Urinary bladder (tissue), 4 donors: Measurements from ENCODE around the gene RETREG2. TPM values are rescaled to one million over a fixed set of nuclear protein-coding genes. Genes with fewer than 3 reads are reported as not detected.
A peak's percentile ranks its signal among the peaks of the same experiment; 100 is the strongest.

Source experiments
- DNase-seq: peaks from one replicate; pipeline ENCODE4 v3.0.0-alpha.2; 2015; ENCODE audit errors: extremely low spot score
- H3K27ac ChIP-seq: one replicate; pipeline ENCODE4 v1.5.1; 2013; ENCODE audit warnings: low read depth, mild to moderate bottlenecking, moderate library complexity
- H3K36me3 ChIP-seq: one replicate; pipeline ENCODE4 v1.6.1; 2013; ENCODE audit warnings: mild to moderate bottlenecking, moderate library complexity; ENCODE audit not compliant: insufficient read depth
- H3K4me1 ChIP-seq: one replicate; pipeline ENCODE4 v1.6.1; 2013; ENCODE audit warnings: mild to moderate bottlenecking, moderate library complexity; ENCODE audit not compliant: insufficient read depth
- H3K4me3 ChIP-seq: one replicate; pipeline ENCODE4 v1.5.1; 2013; ENCODE audit warnings: low read depth, low read length
- WGBS: extraction: QIAGEN DNeasy Blood & Tissue Kit; methylation state at CpG from one replicate; pipeline ENCODE4 v1.1.7; 2013; 5-methylcytosine and 5-hydroxymethylcytosine counted together
- polyA plus RNA-seq: library from polyadenylated mRNA; stranded (reverse); fragments of 200-250 nt; gene quantifications from one replicate; pipeline ENCODE4 v1.2.3, GENCODE V29; 2013
- total RNA-seq: library from RNA; depleted of rRNA; stranded (reverse); fragments of >200 nt; gene quantifications from one replicate; pipeline ENCODE4 v1.2.3, GENCODE V29; 2014
- donor health status: healthy with polysubstance abuse.
- donor health status: healthy.

Gene RETREG2
- total and polyA plus RNA-seq, 2 donors = 34.7 to 65.4 TPM

DNA sequence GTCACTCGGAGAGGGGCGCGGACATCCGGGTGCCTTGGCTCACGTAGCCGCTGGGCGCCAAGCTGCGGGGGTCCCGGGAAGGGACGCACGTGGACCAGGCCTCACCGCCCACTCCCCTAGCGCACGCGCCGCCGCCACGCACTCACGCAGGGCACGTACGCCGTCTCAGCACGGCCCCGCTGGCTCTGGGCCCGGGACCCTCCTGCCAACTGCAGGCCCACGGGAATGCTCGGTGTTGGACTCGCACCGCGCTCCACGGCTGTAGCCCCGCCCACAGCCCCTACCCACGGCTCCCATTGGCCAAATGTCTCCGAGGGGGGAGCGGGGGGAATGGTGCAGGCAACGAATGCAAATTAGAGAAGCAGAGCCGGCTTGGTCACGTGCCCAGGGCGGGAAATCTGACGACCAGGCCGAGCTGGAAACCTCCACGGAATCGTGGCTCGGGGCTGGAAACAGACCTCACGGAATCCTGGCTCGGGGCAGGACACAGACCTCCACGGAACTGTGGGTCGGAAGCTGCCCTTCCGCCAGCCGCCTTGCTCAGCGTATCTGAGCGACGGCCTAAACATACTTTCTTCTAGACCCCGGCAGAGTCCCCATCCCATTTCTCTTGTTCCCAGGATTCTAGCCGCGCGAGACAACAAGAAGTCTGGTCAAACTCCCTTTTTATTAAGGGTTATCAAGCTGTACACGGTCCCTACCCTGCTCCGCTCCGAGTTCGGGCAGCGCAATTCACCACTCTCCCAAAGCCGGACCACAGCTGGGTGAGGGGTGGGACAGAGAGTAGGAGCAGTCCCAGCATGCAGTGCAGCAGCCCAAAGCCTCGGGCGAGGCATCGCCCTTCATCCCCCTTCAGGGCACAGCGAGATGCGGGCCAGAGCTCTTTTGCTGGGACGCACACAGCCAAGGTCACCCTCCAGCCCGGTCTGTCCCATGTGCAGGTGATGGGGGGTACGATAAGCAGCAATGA is 40.9 kb downstream of the RETREG2 start, which contains the start of gene ABCB6:
TSS of gene ABCB6 (minus strand) at position 227 of the 970 bp plus-strand sequence. CDS start 285 bp downstream, outside the sequence.
- Histone ChIP-seq H3K27ac (peak within 1 kb of the TSS; percentile 71), H3K4me3 (peak within 1 kb of the TSS; percentile 44), H3K36me3 (peaks cover 6% of the 10 kb centered on the region), H3K4me1 (peaks cover 4% of the 10 kb centered on the region)
- 5% methylated on average over 71 of the region's 71 CpGs for WGBS
- DNase-seq = peak; percentile 95

DNA sequence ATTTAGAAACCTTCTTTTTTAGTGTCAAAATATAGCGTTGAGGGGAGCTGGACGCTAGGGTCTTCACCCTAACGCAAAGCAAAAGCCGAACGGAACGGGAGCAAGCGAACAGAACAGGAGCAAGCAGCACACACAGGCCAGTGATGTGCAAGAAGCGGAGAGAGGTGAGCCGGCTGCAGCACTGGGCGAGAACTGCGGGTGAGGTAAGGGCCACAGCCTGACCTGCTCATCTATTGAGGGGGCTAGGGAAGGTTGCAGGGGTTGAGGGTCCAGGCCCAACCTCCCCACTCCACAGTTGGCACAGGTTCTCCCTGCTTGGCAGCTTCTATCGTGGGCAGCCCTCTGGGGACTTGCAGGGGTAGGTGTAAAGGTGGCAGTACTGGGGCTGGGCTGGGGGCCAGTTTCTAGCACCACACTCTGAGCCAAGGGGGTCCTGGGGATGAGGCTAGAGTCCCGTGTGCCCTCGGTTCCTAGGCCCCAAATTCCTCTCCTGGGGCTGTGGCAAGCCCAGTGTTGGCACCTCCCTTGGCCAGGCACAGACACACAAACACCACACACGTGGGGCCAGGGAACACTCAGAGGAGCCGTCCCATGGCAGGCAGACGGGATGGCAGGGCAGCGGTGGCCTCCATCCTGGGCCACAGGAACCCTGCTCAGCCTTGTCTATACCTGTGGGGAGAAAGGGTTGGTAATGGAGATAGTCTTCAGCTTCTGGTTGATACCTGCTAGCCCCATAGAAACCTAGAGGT is 41.9 kb downstream of the RETREG2 start:
- Histone ChIP-seq H3K27ac (no peak overlapping the region), H3K4me3 (no peak overlapping the region), H3K36me3 (peaks cover 6% of the 10 kb centered on the region), H3K4me1 (peaks cover 4% of the 10 kb centered on the region)
- 87% methylated on average over 18 of the region's 18 CpGs for WGBS
- DNase-seq = no peak

DNA sequence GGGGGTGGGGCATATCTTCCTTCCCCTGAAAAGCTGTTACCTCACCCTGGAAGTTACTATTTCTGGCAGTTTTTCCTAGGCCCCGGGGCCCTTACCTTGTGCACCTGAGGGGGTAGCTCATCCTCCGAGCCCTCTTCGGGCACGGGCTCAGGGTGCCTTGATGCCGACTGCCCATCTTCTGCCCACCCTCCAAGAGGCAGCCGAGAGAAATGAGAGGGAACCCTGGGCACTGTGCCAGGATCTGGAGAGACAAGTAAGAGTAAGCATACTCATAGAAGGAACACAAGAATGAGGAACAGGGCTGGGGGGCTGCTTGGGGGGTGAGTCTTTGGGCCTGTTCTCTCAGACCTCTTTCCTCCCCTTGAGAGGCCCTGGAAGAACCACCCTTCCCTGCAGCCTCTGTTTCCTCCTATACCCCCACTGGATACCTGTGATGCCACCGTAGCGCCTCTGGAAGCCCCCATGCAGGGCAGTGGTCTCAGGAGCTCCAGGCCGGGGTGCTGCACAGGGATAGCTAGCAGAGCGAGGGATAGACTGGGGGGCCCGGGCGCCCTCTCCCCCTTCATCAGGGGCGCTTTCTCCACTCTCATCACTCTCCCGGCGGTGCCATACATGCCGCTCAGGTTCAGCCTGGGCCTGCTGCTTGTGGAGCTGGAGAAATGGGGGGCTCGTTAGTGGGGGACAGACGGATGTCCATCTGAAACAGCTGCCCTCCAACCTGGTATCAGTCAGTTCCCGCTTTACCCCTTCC is 42.8 kb downstream of the RETREG2 start:
- no peak for DNase-seq
- Histone ChIP-seq H3K4me3 (no peak overlapping the region), H3K27ac (no peak overlapping the region), H3K4me1 (peaks cover 4% of the 10 kb centered on the region), H3K36me3 (peaks cover 6% of the 10 kb centered on the region)
- 90% methylated on average over 19 of the region's 19 CpGs for WGBS

DNA sequence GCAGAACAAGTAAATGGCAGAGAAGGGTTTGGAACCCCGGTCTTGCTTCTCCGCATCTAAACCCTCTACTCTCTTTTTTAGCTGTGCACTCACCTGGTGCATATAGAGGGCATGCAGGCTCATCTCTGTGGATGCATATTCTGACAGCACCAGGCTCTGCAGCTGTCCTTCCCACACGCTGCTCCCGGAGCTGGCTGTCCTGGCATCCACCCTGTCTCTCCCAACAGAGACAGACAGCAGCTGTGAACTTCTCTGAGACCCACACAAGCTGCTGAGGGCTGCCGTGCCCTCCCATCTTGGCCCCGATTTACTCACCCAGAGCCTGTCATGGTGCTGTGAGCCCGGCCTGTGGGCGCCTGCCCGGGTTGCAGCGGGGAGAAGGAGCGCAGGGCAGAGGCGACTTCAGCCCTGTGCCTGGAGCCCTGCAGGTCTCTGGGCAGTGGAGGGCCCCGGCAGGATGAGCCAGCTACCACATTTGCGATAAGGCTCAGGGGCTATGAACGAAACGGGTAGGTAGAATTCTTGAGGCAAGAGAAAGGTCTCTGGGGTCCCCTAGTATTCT is 44.0 kb downstream of the RETREG2 start:
- no peak overlapping the region for H3K27ac ChIP-seq
- H3K4me1 ChIP-seq = peaks cover 4% of the 10 kb centered on the region
- peaks cover 4% of the 10 kb centered on the region for H3K36me3 ChIP-seq
- DNase-seq = no peak
- WGBS = 92% methylated on average over 16 of the region's 16 CpGs
- no peak overlapping the region for H3K4me3 ChIP-seq

DNA sequence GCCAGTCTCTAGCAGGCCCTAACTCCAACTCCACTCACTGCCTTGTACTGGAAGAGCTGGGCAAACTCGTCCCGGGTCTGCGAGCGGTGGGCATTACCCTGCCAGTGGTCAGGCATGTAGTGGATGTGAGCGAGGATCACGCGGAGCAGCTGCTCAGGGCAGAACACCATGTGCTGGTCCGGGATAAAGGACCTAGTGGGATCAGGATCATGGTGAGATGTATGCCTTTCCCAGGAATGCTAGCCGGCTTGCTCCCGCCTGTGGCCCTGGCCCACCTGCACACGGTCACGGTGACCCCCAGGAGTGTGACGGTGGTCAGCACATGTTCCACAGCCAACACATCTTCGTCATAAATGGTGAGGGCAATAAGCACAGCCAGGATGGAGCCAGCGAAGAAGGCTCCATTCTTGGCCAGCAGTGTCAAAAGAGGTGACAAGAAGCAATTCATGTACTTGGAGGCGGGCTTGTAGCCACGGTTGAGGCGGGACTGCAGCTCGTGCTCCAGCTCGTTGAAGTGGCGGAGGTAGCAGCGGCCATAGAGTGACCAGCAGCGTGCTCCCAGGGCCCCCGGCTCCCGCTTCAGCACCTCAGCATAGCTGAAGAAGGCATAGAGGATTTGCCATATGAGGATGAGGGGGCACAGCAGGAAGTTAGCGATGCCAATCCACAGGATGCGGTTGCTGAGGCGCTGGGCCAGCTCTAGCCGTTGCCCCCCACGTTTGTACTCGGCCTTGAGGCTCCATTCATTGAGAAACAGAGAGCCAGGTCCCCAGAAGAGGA is 45.9 kb downstream of the RETREG2 start:
- Histone ChIP-seq H3K4me1 (peaks cover 4% of the 10 kb centered on the region), H3K4me3 (no peak overlapping the region), H3K27ac (no peak overlapping the region), H3K36me3 (peaks cover 4% of the 10 kb centered on the region)
- no peak for DNase-seq
- WGBS = 93% methylated on average over 31 of the region's 31 CpGs

DNA sequence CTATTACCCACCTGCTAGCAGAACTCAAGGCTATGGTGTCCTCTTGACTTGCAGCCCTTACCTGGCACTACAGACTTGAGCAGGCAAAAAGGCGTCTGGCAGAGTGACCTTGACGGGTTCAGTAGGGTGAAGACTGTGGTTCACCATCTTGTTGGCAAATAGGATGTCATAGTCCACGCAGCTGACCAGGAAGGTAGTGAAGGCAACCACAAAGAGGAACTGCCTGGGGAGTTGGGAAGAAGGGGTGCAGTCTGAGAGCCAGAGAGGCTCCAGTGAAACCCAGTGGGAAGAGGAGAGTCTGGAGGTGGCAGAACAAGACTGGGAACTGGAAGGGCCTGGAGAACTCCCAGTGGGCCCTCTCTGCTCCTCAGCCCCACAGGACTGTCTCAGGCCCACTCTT is 47.3 kb downstream of the RETREG2 start:
- no peak overlapping the region for H3K4me3 ChIP-seq
- no peak overlapping the region for H3K27ac ChIP-seq
- DNase-seq = no peak
- WGBS = 89% methylated on average over 3 of the region's 3 CpGs
- H3K36me3 ChIP-seq = peaks cover 4% of the 10 kb centered on the region
- H3K4me1 ChIP-seq = no peaks in the 10 kb centered on the region

DNA sequence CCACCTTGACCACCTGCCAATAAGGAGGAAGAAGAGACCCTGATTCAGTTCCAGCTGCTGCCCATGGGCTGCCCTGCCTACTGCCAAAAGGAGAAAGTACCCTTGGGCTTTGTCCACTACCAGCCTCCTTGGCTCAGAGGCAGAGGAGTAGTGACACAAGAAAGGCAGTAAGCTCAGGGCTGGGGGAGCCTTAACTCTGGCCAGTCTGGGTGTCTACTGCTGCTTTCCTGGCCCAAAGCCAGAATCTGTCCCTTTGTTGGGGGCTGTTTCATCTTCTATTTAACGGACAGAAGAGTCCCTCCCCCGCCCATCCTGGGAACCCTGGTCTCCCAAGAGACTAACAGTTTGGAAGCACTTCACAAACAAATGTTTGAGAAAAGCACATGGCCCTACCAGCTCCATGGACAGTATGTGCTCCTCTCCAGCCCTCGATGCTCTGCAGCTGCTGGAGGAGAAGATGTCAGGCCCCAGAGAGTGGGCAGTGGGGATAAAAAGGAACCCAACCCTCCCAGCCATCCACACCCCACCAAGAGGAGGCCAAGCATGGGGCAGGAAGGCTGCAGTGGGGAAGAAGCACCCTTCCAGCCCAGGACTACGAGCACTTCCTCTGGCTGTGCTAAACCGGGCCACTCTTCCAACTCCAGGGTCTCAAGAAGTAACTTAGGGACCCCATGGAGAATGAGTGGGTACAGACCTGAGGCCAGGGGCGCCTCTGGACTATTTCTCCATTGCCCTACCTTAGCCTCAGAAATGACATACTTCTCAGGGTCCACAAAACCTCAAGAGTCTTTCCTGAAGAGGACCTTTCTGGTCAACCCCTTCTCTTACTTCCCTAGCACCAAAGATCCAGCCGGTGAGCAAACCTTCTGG is 50.2 kb downstream of the RETREG2 start:
- H3K4me1 ChIP-seq = no peaks in the 10 kb centered on the region
- H3K36me3 ChIP-seq = peaks cover 4% of the 10 kb centered on the region
- peak overlapping the region; percentile 79 for H3K27ac ChIP-seq
- H3K4me3 ChIP-seq = peak overlapping the region; percentile 90
- DNase-seq = no peak
- WGBS = 40% methylated on average over 7 of the region's 7 CpGs

DNA sequence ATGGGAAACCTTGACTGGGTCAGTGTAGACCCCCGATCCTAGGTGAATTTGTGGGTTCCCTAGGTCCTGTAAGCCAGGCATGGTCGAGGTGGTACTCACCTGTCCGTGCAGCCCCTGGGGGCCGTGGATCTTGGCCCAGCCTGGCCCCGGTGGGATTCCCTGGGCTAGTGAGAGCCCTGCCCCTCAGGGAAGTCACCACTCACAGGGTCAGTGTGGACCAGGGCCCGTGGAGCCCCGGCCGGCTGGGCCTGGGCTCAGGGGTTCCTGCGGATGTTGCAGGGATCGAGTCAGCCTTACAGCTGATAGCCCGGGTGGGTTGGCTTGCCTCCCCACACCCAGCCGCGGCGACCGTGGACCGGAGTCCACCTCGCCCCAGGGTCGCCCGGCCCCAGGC is 50.8 kb downstream of the RETREG2 start:
- Histone ChIP-seq H3K27ac (peak overlapping the region; percentile 79), H3K4me1 (no peaks in the 10 kb centered on the region), H3K36me3 (peaks cover 8% of the 10 kb centered on the region), H3K4me3 (peak overlapping the region; percentile 90)
- WGBS = 3% methylated on average over 19 of the region's 19 CpGs
- DNase-seq = no peak

DNA sequence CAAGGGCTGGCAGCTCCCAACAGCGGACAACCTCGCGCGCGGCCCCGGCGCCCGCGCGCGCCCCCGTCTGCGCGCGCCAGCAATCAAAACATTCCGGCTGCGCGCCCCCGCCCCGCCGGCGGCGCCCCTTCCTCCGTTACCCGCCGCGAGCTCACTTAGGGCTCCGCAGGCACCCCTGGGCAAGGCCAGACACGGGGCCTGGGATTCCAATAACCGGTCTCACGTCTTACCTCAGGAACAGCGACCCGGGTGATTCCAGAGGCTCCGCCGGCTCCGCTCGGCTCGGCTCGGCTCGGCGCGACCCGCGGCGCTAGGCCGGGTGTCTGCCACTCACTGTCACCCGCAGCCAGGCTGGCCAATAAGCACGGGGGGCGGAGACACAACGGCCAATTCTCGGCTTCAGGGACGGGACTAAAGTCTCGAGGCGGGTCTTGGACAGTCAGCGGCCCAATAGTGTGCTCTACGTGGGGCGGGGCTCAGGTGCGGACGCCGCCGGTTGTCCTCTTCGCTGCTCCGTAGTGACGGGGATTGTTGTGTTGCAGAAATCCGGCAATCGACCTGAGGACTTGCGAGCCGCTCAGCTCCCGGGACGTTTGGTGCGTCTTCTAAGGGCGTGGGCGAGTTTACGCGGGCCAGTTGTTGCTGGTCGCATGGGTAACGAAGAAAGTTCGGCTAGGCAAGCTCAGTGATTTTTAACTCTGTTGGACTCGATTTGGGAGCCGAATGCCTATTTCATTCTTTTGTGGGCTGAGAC is 51.4 kb downstream of the RETREG2 start, which contains the start of the genes ANKZF1 and ATG9A:
TSS of gene ANKZF1 (plus strand) at position 502 of the 754 bp plus-strand sequence. CDS start 452 bp downstream, outside the sequence.
TSS of gene ATG9A (minus strand) at position 332 of the 754 bp plus-strand sequence. CDS start 1,612 bp downstream, outside the sequence.
- Histone ChIP-seq H3K4me1 (no peaks in the 10 kb centered on the region), H3K36me3 (peaks cover 8% of the 10 kb centered on the region), H3K4me3 (peak within 1 kb of the TSS; percentile 90), H3K27ac (peak within 1 kb of the TSS; percentile 91)
- DNase-seq = peak; percentile 99
- under 1% methylated on average over 80 of the region's 80 CpGs for WGBS

DNA sequence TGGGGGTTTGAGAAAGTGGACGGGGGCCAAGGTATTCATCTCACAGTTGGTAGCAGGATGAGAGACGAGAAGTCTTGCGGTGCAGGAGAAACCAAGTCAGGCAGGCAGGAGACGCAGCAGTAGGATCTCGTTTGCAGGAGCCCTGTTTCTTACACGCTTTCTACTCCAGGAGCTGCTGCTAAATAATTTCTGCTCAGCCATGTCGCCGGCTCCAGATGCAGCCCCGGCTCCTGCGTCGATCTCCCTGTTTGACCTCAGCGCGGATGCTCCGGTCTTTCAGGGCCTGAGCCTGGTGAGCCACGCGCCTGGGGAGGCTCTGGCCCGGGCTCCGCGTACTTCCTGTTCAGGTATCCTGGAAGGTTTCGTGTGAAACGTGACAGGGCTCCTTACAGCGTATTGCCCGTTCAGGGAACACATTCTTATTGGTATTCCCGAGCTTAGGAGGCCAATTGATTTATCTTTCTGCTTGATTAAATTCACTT is 52.0 kb downstream of the RETREG2 start:
- Histone ChIP-seq H3K27ac (peak overlapping the region; percentile 85), H3K36me3 (peaks cover 10% of the 10 kb centered on the region), H3K4me3 (peak overlapping the region; percentile 56), H3K4me1 (no peaks in the 10 kb centered on the region)
- DNase-seq = no peak
- WGBS = under 1% methylated on average over 24 of the region's 24 CpGs

DNA sequence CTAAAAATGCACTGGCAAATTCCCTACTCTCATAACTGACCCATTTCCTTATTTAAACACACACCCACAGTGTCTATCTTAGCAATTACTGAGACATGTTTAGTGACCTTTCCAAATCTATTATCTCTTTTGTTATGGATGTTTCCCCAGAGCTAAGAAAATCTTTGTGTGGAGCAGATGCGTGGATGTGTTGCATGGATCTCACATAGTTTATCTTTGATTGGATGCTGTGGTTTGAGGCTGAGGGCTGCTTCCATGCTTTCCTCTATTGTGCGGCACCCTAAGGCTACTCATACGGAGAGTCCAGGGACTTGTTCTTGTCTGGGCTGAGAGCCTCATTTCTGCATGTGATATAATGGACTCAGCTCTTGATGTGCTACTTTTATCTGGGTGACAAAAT is 56.3 kb downstream of the RETREG2 start:
- WGBS = 91% methylated on average over 3 of the region's 3 CpGs
- Histone ChIP-seq H3K4me3 (no peak overlapping the region), H3K27ac (no peak overlapping the region), H3K36me3 (peaks cover 10% of the 10 kb centered on the region), H3K4me1 (no peaks in the 10 kb centered on the region)
- DNase-seq = no peak
